GM19238 (cell line): ENCODE data around the gene LGR5.
"Not testable (repeated sequence)": the region's sequence is repeated elsewhere in the genome, so short reads cannot be mapped to it uniquely, and the experiment has no call there.

ENCODE experiments used
- DNase-seq: peaks from one replicate; pipeline ENCODE4 v3.0.0; 2011; ENCODE audit warnings: low spot score; ENCODE audit not compliant: insufficient read length

Gene LGR5

GRCh38 chr12:71551529-71551928 lies 111.9 kb downstream of the LGR5 start:
- DNase-seq, result no peak

- no peak for DNase-seq
These were observed 113.3 kb downstream of the LGR5 start for GRCh38 chr12:71552728-71553501.

GRCh38 chr12:71555191-71555590 lies 115.6 kb downstream of the LGR5 start:
- no peak for DNase-seq

- not testable (repeated sequence) for DNase-seq
These were observed 116.2 kb downstream of the LGR5 start for GRCh38 chr12:71555789-71556188.

DNA sequence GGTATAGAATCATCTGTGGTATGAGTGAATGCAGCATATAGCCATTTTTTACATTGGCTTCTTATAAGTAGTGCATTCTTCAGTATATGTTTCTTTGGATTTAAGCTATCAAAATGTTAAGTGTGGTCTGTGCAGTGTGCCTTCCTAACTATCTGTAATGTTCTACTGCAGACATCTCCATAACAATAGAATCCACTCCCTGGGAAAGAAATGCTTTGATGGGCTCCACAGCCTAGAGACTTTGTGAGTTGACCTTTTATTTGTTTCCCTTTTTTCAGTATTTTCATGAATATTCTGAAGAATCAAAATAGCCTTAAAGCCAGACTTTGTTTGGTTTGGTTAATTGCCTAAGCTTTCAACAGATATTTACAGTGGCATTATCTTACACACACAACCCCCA lies 116.8 kb downstream of the LGR5 start:
- no peak for DNase-seq

GRCh38 chr12:71556875-71557274 lies 117.3 kb downstream of the LGR5 start:
- no peak for DNase-seq

- DNase-seq, result no peak
These were observed 118.8 kb downstream of the LGR5 start for GRCh38 chr12:71558445-71558844.

DNA sequence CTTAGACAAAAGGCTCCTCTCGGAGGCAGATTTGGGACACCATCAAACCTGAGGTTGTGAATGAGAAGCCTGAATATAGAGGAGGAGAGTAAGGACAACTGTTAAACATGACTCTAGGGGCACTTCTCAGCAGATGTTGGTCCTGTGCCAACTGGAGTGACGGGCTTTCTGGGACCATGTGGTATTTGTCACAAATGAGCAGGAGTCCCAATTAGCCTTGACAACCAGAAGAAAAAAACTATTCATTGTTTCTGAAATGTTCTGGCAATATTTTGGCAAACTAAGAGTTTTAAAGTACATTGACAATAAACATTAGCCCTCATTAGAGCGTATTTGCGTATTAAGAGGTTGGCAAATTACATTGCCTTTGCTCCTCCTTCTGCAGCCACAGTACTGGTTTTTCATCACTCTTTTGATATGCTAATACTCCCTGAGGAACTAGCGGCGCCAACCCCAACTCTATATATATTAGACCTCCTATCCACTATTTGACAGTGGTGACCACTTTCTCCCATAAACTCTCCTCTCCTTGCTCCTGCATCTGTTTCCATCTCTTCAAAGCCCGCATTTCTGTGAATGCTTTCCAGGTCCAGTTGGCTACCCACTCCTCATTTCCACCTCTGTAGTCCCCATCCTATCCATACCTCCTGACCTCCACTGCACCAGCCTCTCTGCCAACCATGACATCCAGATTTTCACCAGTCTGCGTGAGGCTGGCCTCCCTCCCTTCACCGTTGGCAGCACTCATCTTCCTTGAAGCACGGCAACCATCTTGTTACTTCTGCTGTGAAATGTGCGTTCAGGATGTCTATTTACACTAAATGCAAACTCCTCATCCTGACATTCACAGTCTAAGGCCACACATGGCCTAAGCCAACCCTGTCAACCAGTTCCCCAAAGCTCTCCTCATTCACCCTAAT lies 123.3 kb downstream of the LGR5 start:
- DNase-seq, result no peak

- no peak for DNase-seq
These were observed 125.9 kb downstream of the LGR5 start for GRCh38 chr12:71565535-71565934.

DNA sequence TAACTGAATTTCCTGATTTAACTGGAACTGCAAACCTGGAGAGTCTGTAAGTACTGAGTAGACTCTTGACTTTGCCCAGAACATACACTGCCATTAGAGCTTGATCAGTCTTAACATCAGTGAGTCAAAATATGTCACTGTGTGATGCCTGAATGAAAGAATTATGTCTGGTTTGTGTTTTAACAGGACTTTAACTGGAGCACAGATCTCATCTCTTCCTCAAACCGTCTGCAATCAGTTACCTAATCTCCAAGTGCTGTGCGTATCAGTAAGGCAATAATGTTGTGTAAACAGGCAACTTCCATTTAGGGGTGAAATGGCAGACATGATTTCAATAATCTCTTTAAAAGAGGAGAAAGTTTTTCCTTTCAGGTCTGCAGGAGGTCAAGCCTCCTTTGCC lies 127.1 kb downstream of the LGR5 start:
- DNase-seq, result no peak

- no peak for DNase-seq
These were observed 127.9 kb downstream of the LGR5 start for GRCh38 chr12:71567537-71567936.

DNA sequence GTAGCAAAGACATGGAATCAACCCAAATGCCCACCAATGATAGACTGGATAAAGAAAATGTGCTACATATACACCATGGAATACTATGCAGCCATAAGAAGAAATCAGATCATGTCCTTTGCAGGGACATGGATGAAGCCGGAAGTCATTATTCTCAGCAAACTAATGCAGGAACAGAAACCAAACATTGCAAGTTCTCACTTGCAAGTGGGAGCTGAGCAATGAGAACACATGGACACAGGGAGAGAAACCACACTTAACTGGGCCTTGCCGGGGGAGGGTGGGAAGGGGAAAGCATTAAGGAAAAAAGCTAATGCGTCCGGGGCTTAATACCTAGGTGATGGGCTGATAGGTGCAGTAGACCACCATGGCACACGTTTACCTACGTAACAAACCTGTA lies 130.3 kb downstream of the LGR5 start:
- not testable (repeated sequence) for DNase-seq

- no peak for DNase-seq
These were observed 136.9 kb downstream of the LGR5 start for GRCh38 chr12:71576496-71576895.

DNA sequence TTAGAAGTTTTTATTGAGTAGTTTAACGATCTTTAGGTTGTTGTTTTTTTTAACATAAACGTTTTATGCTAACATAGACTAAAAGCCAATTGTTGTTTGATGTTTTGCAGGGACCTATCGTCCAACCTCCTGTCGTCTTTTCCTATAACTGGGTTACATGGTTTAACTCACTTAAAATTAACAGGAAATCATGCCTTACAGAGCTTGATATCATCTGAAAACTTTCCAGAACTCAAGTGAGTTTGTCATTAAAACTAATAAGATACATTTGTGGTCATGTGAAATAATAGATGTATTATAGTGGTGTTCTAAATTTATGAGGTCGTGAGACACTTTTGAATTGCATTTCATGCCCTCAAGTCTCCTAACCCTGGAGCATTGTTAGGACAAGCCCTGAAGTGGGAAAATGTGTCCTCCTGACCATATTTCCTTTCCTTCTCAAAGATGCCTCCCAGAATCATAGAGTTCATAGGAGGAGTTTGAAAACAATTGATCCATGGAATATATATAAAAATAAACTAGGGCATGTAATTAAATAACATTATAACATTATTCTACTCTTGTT lies 139.2 kb downstream of the LGR5 start:
- no peak for DNase-seq

DNA sequence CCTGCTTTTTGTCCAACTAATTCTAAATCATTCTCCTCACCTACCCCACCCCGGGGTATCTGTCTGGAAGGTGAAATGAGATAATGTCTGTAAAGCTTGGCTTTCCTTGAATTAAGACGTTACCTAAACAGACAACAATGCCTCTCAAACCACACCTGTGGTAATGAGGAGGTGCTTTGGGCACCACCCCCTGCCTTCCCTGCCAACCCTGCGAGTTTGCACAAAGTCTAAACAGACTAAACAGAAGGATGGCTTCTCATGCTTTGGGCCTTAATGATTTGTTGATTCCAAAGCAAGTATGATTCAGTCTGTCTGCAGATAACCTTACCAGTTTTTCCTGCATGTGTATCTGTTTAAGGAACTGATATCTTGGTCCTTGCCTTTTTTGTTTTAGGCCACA lies 141.6 kb downstream of the LGR5 start:
- no peak for DNase-seq

DNA sequence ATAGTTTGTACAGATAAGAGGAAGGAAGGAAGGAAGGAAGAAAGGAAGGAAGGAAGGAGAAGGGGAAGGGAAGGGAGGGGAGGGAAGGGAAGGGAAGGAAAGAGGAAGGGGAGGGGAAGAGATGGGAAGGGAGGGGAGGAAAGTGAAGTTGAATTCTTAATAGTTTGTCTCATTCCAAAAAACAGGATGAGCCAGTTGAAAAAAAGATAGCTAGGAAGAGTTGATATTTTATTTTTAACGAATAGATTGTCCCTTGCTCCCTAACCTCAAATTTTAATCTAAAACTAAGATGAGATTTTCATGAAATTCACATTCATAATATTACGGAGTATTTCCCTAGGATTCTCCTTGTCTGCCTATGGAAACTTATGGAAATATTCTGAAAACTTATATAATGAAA lies 143.3 kb downstream of the LGR5 start:
- DNase-seq, result no peak

DNA sequence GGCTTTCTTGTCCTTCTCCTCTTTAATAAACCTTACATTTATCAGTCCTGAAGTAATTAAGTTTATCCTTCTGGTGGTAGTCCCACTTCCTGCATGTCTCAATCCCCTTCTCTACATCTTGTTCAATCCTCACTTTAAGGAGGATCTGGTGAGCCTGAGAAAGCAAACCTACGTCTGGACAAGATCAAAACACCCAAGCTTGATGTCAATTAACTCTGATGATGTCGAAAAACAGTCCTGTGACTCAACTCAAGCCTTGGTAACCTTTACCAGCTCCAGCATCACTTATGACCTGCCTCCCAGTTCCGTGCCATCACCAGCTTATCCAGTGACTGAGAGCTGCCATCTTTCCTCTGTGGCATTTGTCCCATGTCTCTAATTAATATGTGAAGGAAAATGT lies 144.8 kb downstream of the LGR5 start:
- DNase-seq, result no peak

DNA sequence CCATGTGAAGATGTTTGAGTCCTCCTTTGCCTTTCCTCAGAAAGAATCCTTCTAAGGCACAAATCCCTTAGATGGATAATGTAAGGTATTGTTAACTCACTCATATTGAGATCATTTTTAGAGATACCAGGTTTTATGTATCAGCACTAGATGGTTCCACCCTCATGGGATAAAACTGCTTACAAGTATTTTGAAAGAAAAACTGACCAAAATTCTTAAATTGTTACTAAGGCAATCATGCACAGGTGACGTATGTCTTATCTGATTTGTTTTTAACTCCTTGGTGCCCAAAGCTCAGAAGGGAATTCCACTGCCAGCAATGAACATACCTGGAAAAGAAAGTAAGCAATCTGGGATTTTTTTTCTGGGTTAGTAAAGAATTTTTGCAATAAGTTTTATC lies 145.6 kb downstream of the LGR5 start:
- no peak for DNase-seq

DNA sequence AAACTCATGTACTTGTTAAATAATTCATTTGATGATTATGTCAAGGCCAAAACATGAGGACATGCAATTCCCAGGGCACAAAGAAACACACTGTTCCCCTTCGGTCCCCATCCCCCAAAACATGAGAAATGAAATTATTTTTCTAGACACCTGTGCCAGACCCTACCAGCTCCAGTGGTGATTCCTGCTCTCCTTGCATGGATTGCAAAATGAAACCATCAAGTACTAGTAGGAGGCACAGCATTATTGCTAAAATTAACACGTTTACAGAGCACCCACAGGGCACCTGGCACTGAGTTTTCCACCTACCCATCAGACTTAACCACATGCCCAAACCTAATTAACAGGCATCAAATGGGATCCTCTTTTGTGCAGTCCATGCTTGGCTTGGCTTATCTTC lies 147.4 kb downstream of the LGR5 start:
- DNase-seq, result no peak

- no peak for DNase-seq
These were observed 149.9 kb downstream of the LGR5 start for GRCh38 chr12:71589478-71589881.

- DNase-seq, result no peak
These were observed 152.0 kb downstream of the LGR5 start for GRCh38 chr12:71591601-71592000.

GRCh38 chr12:71592841-71593240 lies 153.2 kb downstream of the LGR5 start:
- DNase-seq, result no peak
